Activated naive CD4-positive, alpha-beta T cell treated with anti-CD3 and anti-CD28 coated beads, Interleukin-2, amount 10 ng/mL, durations not matched to agents 7 days and 5 days (primary cell): ENCODE measurements around the gene UCN3.
"Not testable (repeated sequence)": the region's sequence is repeated elsewhere in the genome, so short reads cannot be mapped to it uniquely, and the experiment has no call there.

ENCODE experiments used
- CTCF ChIA-PET: fragments of 350-600 bp; sonication (Branson Sonifier 250); formaldehyde crosslinking; loops from one replicate; lab custom pipeline; 2021; ENCODE audit warnings: antibody characterized with exemption; lab: Charles Lee
- DNase-seq: peaks from one replicate; pipeline ENCODE4 v3.0.0-alpha.2; 2020
- H3K27ac Mint-ChIP-seq: one replicate; pipeline ENCODE4 v1.8.0; 2021; ENCODE audit warnings: mild to moderate bottlenecking, moderate library complexity, mixed read lengths
- H3K27me3 Mint-ChIP-seq: one replicate; pipeline ENCODE4 v1.8.0; 2021; ENCODE audit warnings: mild to moderate bottlenecking, mixed read lengths
- H3K36me3 Mint-ChIP-seq: one replicate; pipeline ENCODE4 v1.8.0; 2021; ENCODE audit warnings: mixed read lengths
- H3K4me1 Mint-ChIP-seq: one replicate; pipeline ENCODE4 v1.8.0; 2021; ENCODE audit warnings: mixed read lengths
- H3K4me3 Mint-ChIP-seq: one replicate; pipeline ENCODE4 v1.8.0; 2021; ENCODE audit warnings: mild to moderate bottlenecking, moderate library complexity, mixed read lengths
- H3K9me3 Mint-ChIP-seq: one replicate; pipeline ENCODE4 v1.8.0; 2021; ENCODE audit warnings: mixed read lengths

Gene UCN3

DNA sequence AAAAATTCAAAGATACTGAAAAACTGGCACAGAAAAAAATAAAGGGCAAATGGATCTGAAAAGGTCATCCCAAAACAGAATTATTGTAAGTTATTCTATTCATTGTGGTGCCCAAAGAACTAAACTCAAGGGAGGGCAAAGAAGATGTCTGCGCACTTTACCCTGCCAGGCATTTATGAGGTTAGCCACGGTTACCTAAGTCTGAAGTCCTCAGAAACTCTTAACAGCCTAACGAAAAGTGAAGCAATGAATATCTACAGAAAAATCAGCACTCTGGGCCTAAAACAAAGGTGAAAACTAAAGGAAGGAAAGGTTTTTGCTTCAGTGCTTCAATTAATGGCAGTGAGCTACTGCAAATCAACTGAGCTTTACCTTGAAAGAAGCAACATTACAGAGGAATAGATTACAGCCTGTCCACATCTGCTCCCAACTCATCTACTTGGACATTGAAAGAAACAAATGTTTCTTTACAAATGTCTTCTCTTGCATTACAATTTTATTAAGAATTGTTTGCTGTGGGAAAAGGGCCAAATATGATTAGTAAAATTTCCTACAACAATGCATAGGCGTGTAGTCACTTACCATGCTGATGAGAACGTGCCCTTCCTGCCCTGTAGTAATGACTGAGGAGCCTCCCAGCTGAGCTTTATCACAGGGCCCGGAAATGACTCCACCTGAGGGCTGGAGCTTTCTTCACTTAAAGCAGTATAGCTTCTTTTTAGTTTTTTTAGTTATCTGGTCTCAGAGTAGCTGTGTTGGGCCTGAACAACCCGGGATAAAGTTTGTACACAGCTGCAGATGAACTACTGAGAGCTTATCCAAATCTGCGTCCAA lies 39.7 kb downstream of the UCN3 start, which contains the start of gene TUBAL3:
TUBAL3 (minus strand) TSS at position 621 of the 834 bp plus-strand sequence; CDS start at position 585, 36 bp downstream.
- no peak for DNase-seq
- Mint-ChIP-seq H3K27me3 (peaks cover 14% of the 10 kb centered on the region), H3K4me3 (no peak within 1 kb of the TSS), H3K27ac (no peak within 1 kb of the TSS), H3K9me3 (no peaks in the 10 kb centered on the region), H3K36me3 (no peaks in the 10 kb centered on the region), H3K4me1 (no peaks in the 10 kb centered on the region)
- CTCF ChIA-PET: interaction anchor here (1.2 to 1.3 kb wide), 2 partner anchors 14 to 120 kb away, joined by 3 to 4 read pairs; no protein-coding TSS in a partner anchor

DNA sequence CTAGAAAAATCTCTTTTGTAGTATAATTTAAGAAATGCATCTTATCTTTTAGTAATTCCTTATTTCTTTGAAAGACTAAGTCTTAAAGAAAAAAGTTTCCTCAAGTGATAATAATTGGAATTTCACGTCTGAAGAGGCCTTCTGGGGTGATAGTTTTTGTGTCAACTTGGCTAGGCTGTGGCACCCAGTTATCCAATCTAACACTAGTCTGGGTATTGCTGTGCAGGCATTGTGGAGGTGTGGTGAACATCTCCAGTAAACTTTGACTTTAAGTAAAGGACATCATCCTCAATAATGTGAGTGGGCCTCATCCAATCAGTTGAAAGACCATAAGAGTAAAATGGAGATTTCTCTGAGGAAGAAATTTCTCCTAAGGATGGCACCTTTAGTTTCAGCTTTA lies 42.2 kb downstream of the UCN3 start:
- CTCF ChIA-PET: no interaction called here
- Mint-ChIP-seq H3K4me3 (no peak overlapping the region), H3K9me3 (peaks cover 5% of the 10 kb centered on the region), H3K27me3 (peaks cover 24% of the 10 kb centered on the region), H3K36me3 (no peaks in the 10 kb centered on the region), H3K27ac (no peak overlapping the region), H3K4me1 (no peaks in the 10 kb centered on the region)
- no peak for DNase-seq

DNA sequence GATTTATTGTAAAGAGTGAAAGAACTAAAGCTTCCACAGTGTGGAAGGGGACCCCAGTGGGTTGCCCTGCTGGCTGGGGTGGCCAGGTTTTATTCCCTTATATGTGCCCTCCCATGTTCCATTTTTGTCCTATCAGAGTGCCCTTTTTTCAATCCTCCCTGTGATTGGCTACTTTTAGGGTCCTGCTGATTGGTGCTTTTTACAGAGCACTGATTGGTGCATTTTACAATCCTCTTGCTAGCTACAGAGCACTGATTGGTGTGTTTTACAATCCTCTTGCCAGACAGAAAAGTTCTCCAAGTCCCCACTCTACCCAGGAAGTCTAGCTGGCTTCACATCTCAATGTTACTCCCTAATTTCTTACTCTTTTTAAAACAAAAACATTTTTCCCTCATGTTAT lies 46.0 kb downstream of the UCN3 start:
- H3K4me1 Mint-ChIP-seq, DNase-seq, H3K9me3 Mint-ChIP-seq, H3K27ac Mint-ChIP-seq, H3K36me3 Mint-ChIP-seq: not testable (repeated sequence)
- Mint-ChIP-seq H3K4me3 (peak overlapping the region; percentile 20), H3K27me3 (peaks cover 24% of the 10 kb centered on the region)
- CTCF ChIA-PET: interaction anchor here (1.1 kb wide), 1 partner anchor 561 kb away, joined by 3 read pairs; no protein-coding TSS in a partner anchor

DNA sequence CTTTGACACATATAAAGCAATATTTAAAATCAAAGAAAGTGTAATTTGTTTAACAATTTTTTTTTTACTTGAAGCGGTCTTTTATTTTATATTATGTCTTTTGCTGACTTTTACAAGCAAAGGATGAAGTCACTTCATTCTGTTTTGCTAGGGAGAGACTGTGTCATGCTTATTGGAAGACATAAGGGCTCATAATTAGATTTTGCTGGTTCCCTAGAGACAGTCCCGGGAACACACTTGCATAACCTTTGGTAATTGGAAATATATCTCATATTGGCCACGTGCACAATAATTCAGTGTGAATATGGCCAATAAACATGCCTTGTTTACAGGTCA lies 47.1 kb downstream of the UCN3 start:
- no peak overlapping the region for H3K4me3 Mint-ChIP-seq
- H3K9me3 Mint-ChIP-seq: peaks cover 5% of the 10 kb centered on the region
- peaks cover 9% of the 10 kb centered on the region for H3K36me3 Mint-ChIP-seq
- H3K27ac Mint-ChIP-seq: peak overlapping the region; percentile 76
- DNase-seq: no peak
- peaks cover 24% of the 10 kb centered on the region for H3K27me3 Mint-ChIP-seq
- H3K4me1 Mint-ChIP-seq: peaks cover 4% of the 10 kb centered on the region
- CTCF ChIA-PET: no interaction called here

DNA sequence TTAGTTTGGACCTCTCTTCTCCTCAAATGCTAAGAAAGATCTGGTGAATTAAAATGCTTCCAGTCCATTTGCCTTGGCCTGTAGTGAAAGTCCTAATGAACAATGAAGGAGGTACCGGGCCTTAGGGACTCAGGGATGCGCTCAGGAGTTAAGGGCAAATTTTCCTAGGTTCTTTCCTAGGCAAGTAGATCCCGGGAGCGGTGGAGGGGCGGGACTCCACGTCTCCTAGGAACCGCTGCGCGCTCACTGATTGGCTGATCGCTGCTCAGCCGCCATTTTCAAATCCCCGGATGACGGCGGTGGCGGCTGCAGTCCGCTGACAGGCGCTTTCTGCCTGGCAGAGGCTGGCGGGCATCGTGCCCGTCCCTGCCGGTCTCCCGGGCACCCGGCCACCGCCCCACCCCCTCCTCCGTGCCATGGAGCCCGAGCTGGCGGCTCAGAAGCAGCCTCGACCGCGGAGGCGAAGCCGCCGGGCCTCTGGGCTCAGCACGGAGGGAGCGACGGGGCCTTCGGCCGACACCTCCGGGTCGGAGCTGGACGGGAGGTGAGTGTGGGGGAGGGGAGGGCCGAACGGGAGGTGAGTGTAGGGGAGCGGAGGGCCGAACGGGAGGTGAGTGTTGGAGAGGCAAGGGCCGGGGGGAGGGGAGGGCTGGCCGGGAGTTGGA lies 47.6 kb downstream of the UCN3 start, which contains the start of gene NET1:
NET1 (plus strand) TSS at position 281 of the 665 bp plus-strand sequence; CDS start at position 417, 136 bp downstream.
- no peak within 1 kb of the TSS for H3K4me3 Mint-ChIP-seq
- peaks cover 4% of the 10 kb centered on the region for H3K4me1 Mint-ChIP-seq
- peaks cover 6% of the 10 kb centered on the region for H3K9me3 Mint-ChIP-seq
- H3K27me3 Mint-ChIP-seq: peaks cover 24% of the 10 kb centered on the region
- peak within 1 kb of the TSS; percentile 76 for H3K27ac Mint-ChIP-seq
- peak; percentile 80 for DNase-seq
- peaks cover 13% of the 10 kb centered on the region for H3K36me3 Mint-ChIP-seq
- CTCF ChIA-PET: no interaction called here

DNA sequence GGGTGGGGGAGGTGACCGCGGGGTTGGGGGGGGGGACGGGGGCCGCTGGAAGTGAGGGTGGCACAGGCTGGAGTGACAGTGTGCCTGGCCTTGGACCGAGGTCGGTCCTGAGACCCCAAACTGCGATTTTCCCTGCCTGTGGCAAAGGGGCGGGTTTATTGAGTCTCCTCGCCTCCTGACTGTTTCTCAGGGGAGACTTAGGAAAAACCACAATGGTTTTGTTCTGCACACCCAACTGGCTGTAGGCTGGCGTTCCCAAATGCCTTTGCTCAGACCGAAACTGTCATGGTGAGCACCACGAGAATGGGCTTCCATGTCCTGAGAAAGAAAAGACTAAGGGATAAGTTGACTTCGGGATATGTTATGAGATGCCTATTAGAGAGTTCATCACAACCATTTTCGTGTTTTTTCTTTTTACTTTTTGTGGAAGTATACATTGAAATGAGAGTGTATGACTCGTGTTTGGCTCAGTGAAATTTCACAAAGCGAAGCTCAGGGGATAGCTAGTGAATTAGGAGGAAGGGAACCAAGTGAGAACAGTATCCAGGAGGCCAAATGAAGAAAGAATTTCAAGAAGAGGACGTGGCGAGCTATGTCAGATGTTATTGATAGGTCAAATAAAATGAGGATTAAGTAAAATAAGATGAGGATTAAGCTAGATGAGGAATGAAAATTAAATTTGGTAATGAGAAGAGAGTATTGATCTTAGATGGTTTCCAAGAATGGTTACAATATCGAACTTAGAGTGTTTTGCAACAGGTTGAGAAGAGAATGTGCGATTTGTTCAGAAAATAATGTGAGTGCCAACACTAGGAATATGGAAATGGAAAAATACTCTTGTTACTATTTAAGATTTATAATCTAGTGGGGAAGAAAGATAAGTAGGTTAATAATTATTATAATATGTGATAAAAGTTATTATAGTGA lies 48.5 kb downstream of the UCN3 start:
- Mint-ChIP-seq H3K4me3 (no peak overlapping the region), H3K9me3 (peaks cover 14% of the 10 kb centered on the region), H3K27ac (no peak overlapping the region), H3K4me1 (peaks cover 4% of the 10 kb centered on the region), H3K36me3 (peaks cover 20% of the 10 kb centered on the region), H3K27me3 (peaks cover 20% of the 10 kb centered on the region)
- CTCF ChIA-PET: no interaction called here
- DNase-seq: no peak

DNA sequence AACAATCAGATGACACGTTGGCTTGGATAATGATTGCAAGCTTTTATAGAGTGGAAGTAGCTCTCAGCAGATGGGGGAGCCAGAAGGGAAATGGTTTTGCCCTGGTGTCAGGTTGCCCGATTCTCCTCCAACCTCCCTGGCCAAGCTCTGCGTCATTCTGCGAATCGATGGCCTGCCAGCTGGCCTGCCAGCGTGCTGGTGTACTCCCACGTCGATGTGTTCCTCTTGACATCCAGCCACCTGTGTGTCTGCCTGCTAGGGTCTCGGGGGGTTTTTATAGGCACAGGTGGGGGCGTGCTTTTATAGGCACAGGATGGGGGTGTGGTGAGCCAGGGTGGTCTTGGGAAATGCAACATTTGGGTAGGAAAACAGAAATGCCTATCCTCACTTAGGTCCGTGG lies 52.2 kb downstream of the UCN3 start:
- H3K27ac Mint-ChIP-seq: no peak overlapping the region
- CTCF ChIA-PET: no interaction called here

DNA sequence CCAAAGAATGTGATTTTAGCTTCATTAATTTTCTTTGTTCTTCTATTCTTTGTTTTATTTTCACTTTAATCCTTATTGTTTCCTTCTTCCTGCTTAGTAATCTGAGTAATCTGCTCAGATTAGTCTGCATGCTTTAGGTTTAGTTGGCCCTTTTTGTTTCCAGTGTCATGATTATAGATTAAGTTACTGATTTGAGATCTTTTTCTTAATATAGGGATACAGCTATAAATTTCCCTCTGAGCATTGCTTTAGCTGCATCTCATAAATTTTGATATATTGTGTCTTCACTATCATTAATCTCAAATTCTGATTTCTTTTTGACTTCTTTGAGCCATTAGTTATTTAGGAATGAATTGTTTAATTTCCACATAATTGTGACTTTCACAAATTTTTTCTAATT lies 53.8 kb downstream of the UCN3 start:
- CTCF ChIA-PET: interaction anchor here (1.2 kb wide), 1 partner anchor 15 kb away, joined by 3 read pairs; no protein-coding TSS in a partner anchor
- H3K36me3 Mint-ChIP-seq: peaks cover 52% of the 10 kb centered on the region
- H3K4me3 Mint-ChIP-seq: no peak overlapping the region
- no peak overlapping the region for H3K27ac Mint-ChIP-seq
- peaks cover 29% of the 10 kb centered on the region for H3K9me3 Mint-ChIP-seq
- H3K27me3 Mint-ChIP-seq: no peaks in the 10 kb centered on the region
- no peak for DNase-seq
- H3K4me1 Mint-ChIP-seq: peaks cover 4% of the 10 kb centered on the region

More for the DNA sequence above, 52.2 kb downstream of the UCN3 start:
- Mint-ChIP-seq H3K36me3 (peaks cover 49% of the 10 kb centered on the region), H3K4me3 (no peak overlapping the region), H3K4me1 (peaks cover 5% of the 10 kb centered on the region), H3K27me3 (no peaks in the 10 kb centered on the region), H3K9me3 (peaks cover 29% of the 10 kb centered on the region)
- DNase-seq: no peak

DNA sequence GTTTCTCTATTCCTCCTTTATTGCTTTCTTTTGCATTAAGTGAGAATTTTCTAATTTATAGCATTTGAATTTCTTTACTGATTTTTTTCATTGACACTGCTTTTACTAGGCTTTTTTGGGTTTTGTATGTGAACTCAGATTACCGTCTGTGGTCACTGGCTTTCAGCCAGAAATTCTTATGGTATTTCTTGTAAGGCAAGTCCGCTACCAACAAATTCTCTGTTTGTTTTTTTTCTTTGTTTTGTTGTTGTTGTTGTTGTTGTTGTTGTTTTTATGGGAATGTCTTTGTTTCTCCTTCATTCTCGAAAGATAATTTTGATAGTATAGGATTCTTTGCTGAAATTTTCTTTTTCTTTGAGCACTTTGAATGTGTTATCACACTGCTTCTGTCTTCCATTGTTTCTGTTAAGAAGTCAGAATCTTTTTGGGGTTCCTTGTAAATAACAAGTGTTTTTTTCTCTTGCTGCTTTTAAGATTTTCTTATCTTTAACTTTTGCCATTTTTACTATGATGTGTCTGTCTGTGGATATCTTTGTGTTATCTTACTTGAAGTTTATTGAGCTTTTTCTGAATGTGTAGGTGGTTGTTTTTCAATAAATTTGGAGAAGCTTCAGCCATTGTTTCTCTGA lies 54.8 kb downstream of the UCN3 start:
- CTCF ChIA-PET: interaction anchor here (0.6 kb wide), 1 partner anchor 158 kb away, joined by 3 read pairs; no protein-coding TSS in a partner anchor
- peaks cover 4% of the 10 kb centered on the region for H3K4me1 Mint-ChIP-seq
- H3K27ac Mint-ChIP-seq: no peak overlapping the region
- DNase-seq: no peak
- peaks cover 52% of the 10 kb centered on the region for H3K36me3 Mint-ChIP-seq
- H3K9me3 Mint-ChIP-seq: peaks cover 29% of the 10 kb centered on the region
- H3K4me3 Mint-ChIP-seq: no peak overlapping the region
- no peaks in the 10 kb centered on the region for H3K27me3 Mint-ChIP-seq

DNA sequence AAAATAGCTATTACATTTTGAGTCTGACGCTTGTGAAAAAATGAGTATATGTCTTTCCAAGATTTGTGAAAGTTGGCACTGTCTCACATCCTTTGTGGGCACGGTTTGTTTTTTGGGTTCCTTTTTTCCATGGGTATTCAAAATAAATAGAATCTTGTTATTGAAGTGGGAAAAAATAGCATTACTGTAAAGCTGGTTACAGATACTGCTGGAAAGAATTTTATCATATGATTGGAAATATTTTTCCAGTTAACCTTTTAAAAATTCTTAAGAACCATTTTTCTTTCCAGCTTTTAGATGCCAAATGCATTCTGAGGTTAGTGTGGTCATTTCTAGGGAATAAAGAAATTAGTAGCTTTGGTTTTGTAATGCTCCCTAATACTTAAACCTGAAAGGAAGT lies 59.0 kb downstream of the UCN3 start:
- H3K4me1 Mint-ChIP-seq: peaks cover 2% of the 10 kb centered on the region
- no peak for DNase-seq
- CTCF ChIA-PET: interaction anchor here (1.1 to 2.4 kb wide), 3 partner anchors 9 to 609 kb away, joined by 4 to 12 read pairs (median 7); no protein-coding TSS in a partner anchor
- no peak overlapping the region for H3K27ac Mint-ChIP-seq
- no peak overlapping the region for H3K4me3 Mint-ChIP-seq
- H3K9me3 Mint-ChIP-seq: peaks cover 15% of the 10 kb centered on the region
- H3K27me3 Mint-ChIP-seq: no peaks in the 10 kb centered on the region
- H3K36me3 Mint-ChIP-seq: peaks cover 44% of the 10 kb centered on the region
